GM19455 (cell line): ENCODE measurements around the gene TBC1D16.

Experiments used
- ATAC-seq: cut with Tn5 transposase; IDR thresholded peaks from one replicate; pipeline ENCODE4 v1.9.1; 2021; ENCODE audit not compliant: unreplicated experiment

The TBC1D16 gene

DNA sequence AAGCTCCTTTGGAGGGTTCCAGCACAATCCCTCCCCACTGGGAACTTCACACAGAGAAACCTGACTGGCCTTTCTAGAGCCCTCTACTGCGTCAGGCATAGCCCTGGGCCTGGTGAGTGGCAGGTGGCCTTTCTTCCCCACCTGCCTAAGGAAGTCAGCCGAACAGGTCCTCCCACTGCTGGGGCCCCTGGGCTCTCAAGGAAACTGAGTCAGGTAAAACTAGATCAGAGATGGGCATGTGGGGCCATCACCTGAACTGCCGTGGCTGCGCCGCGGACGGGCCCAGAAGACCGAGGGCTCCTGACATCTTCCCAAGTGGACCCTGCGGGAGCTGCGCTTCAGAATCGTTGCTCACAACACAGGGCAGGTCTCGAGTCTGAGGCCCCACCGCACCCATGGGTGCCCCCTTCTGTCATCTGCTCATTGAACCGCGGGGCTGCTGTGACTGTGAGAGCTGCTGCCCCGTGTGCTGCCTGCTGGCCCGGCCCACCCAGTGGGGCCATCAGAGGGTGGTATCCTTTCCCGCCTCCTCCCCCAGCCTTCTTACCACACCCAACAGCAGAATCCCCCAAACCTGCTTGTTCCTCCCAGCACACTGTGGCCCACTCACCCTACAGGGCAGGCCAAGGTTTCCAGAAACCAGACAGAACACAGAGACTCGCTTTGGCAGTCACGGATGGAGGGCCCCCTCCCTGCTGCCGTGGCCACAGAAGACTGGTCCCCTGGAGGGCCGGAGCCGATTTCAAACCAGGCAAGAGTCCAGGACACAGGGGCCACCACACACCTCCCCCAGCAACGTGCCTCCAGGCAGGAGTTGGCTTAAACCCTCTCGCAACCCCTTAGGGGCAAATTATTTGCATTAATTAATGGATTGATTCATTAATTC, 81.1 kb downstream of the TBC1D16 start:
- ATAC-seq: no peak

DNA sequence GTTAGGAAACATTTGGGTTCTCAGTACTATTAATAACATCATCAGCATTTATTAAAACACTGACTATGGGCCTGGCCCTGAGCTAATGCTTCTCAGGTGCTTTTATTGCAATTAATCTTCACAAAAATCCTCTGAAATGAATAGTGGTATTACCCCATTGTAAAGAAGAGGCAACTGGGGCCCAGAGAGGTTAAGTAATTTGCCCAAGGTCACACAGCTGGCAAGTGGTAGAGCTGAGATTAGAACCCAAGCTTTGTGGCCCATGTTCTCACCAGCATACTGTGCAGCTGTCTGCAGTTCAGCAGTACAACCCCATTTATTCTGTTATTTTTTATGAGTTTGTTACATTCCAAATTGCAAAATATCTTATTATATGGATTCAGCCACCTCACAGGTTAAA, 82.3 kb downstream of the TBC1D16 start:
- no peak for ATAC-seq

DNA sequence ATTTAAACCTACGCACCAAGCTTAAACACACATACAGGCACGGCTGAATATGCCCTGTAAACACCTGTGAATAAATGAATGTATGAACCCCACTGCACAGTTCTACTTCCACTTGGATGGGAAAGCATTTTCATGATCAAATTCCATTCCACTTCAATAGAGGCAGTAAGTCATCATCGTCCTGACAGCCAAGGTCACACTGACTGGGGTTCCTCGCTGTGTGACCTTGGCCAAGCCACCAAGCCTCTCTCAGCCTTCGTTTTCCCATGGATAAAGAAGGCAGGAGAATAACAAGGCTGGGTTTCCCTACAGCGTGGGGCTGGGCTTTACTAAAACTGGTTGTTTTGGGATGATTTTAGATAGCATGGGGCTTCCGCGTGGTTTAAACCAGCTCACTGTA, 82.8 kb downstream of the TBC1D16 start:
- ATAC-seq: no peak

GRCh38 chr17:79952265-79952877, 83.3 kb downstream of the TBC1D16 start:
- no peak for ATAC-seq

DNA sequence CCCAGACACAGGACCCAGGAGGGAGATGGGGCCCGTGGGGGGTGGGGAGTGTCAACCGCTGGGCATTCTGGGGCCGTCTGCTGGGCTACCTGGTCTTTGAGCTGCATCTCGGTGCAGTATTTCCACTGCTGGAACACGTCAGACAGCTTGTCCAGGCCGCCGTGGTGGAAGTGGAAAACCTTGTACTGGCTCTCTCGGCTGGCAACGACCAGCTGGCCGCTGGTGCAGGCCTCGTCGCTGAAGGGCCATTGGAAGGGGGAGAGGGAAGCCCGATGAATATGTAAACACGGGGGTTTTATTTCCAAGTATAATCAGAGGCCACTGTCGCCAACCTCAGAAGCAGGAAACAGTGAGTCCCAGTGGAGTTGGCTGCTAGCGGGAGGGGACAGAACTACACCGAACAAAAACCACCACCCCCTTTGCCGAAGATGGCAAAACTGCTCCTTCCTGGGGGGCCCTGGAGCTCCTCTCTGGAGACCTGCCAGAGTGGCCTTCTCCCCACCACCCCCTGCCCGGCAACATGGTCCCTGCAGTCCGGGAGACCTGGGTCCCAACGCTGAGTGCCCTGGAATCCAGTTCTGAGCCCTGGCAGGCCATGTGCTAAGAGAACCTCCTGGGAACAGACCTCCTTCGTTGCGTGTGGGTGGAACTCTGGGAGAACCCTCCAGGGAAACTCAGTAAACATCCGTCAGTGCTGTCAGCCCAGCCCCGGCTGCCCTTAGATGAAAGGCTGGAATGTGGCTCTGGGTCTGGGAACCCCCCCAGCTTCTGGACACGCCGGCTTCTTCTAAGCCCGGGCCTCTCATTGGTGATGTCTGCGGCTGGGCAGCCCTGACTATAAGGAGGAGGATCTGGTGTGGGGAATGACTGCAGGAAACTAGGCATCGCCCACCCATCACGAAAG, 84.1 kb downstream of the TBC1D16 start:
- ATAC-seq: no peak

DNA sequence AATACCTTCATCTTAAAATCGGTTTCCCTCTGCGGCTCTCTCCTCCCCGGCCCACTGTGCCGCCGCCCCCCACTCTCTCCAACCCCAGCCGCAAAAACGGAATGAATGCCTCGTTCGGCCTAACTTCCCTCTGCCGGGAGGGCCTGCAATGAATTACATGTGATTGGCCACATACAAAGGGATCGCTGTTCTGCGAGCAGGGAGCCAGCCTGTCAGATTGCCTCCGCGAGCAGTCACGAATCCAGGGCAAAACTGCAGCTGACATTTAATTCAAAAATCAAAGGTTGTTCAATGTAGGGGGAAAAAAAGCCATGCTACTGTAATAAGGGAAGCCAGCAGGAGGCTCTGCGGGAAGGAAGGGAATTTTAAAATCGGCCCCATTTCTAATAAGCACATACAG, 84.9 kb downstream of the TBC1D16 start:
- no peak for ATAC-seq

DNA sequence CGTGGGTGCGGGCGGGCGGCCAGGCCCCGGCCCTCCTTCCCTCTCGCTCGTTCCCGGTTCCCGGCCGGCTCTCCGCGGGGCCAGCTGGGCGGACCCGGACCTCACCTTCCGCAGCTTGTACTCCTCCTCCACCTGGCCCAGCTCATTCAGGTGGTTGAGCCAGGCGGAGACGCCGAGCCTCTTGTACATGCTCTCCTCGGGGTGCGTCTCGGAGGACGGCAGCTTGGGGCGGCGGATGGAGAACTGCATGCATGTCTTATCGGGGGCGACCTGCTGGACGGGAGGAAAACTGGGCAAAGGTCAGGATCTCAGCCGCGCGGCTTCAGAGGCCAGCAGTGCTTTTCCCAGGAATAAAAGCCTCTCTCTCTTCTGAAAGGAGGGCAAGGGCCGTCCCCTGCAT, 85.4 kb downstream of the TBC1D16 start:
- ATAC-seq: no peak

GRCh38 chr17:79949656-79950209, 85.9 kb downstream of the TBC1D16 start:
- no peak for ATAC-seq

- ATAC-seq: no peak
Observed at GRCh38 chr17:79948945-79949655, 86.6 kb downstream of the TBC1D16 start.

DNA sequence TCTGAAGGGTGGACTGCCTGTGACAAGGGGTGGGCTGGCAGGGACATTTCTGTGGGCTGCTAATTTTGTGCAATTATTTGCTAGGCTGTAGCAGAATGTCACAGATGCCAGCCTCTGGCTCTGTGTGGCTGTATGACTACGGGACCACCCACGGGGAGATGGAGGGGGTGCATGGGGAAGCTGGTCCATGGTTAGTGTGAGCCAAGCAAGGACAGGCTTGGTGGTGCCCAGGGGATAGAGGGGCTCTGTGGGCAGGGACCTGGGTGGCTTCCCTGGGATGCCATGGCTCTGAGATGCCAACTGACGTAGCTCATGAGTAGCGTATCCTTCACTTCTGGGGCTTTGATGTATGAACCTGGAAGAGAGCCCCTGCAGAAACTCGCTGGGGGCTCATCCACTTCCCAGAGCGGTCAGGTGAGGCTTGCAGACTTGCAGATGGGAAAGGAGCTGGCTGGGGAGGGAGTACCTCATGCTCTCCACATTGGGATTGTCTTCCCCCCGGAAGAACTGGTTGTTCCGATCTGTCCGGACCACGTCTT, 87.2 kb downstream of the TBC1D16 start:
- no peak for ATAC-seq

DNA sequence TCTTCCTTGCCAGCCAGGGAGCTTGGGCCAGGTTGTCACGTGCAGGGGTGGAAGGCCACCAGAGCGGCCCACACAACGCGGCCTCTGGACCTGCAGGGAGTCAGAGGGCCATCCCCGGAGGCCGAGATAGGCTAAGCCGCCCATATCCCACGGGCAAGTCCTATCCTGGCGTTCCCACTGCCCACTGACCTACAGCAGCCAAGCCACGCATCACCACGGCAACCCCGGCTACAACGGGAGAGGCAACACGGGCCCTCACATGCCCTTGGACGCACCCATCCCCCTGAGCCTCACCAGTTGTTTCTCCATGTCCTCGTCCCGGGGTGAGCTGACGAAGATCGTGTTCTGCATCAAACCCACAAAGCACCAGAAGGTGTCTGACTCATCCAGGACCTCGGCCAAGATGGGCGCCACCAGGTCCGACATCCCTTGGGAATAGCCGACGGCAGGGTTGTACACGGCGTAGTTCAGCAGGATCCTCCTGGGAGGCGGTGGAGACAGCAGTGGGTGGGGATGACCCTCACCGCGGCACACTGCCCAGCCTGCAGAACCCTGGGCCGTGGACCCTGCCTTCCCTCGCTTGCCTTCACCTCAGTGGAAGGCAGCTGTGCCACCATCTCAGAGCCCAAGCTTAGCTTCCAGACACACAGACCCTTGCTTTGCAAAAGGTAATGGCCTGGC, 88.2 kb downstream of the TBC1D16 start:
- no peak for ATAC-seq

DNA sequence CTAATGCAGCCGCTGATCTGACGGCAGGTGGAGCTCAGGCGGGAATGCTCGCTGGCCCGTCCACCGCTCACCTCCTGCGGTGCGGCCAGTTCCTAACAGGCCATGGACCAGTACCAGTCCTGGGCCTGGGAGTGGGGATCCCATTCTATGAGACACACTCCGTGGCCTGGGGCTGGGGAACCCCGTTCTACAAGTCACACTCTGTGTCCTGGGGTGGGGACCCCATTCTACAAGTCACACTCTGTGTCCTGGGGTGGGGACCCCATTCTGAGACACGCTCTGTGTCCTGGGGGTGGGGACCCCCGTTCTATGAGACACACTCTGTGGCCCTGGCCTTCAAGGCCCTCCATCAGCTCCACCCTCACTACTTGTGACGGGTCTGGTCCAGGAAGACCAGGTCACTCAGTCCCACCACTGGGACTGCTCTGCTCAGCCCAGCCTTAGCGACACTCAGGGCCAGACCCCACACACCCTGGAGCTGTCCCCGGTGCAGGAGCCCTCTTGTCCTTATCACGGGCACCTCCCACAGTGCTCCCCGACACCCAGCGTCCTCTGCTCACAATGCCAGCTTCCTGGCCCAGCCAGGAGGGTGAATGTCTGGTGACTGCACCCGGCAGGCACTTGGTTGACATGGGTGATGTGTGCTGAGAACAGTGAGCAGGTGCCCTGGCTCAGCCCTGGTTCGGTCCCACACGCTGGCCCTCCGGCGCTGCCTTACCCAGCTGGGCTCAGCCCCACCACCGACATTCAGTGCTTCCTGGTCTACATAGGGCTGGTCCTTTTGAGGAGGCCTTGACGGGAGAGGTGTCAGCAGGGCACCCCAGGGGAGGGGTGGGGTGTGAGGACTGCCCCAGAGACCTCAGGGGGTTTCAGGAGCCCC, 89.1 kb downstream of the TBC1D16 start:
- no peak for ATAC-seq

GRCh38 chr17:79945591-79946255, 89.9 kb downstream of the TBC1D16 start:
- no peak for ATAC-seq

GRCh38 chr17:79944821-79945391, 90.8 kb downstream of the TBC1D16 start:
- no peak for ATAC-seq

DNA sequence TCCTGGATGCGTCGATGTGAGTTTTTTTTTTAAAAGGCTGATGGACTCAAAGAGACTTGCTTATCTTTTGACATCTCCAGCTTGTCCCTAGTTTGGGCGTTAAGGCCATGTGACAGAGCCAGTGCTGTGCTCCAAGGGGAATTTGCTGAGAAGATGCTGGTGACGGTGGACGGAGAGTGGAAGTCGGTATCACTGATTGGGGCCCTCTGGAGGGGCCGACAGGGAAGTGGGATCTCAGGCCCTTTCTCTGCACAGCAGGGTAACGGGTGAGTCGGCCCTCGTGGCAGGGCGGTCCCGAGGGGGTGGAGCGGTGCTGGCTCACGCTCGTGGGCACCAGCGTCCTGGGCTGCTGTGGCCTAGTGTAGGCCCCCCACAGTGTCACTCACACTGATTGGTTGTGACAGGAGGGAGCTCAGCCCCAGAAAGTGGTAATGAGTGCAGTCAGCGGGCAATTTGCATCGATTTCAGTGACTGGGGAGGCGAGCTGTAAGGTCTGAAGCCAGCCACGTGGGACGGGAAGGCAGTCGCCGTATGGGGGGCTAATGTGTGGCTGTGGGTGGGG, 91.3 kb downstream of the TBC1D16 start:
- ATAC-seq: no peak

DNA sequence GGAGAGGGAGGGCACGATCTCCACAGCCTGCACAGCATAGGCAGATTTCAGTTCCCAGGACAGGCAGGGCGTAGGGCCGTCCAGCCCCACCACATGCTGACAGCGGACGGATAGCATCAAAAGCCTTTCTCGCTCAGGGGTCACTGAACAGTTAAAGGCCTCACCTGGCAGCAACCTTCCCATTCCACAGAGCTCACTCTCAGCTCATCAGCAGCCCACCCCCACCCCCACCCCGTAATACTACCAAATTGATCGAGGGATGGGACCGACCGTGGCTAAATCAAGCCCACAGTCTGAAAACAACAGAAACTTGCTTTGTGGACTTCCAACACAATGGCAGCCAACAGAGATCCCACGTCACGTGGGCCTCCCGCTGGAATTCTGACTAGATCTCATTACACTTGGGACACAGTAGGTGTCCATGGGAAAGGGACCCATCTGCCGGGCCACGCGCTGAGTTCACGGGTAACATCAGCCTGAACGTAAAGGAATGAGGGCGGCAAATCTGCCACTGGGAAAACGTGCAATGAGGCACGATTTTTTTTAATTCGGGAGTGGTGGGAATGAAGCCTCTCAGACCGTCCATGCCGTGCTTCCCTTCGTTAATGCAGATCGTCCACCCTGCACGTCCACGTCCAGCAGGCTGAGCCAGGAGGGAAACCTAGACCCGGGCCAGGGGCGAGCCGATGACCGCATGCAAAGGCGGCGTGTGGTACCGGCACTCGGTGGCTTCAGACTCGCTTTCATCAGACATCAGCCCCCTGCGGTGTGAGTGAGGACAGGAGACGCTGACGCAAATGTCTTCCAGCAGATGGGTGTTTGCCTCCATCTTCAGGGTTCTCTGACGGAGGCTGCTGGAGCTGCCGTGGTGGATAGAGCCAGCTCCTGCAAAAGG, 92.1 kb downstream of the TBC1D16 start:
- ATAC-seq: no peak
